Bone marrow (tissue), 2 donors: ENCODE data around the gene DUSP19.
"Not testable (repeated sequence)": the region's sequence is repeated elsewhere in the genome, so short reads cannot be mapped to it uniquely, and the experiment has no call there.

ENCODE experiments used
- DNase-seq, 2 donors: peaks; one replicate each; lab custom pipeline; 2025; lab: John Stamatoyannopoulos, UW

Gene DUSP19

GRCh38 chr2:183078464-183079138 is at the start of gene DUSP19:
DUSP19 (plus strand) TSS chr2:183078747; CDS start chr2:183078934, 187 bp downstream.
- peak; percentile 54 to 75 for DNase-seq

- no peak for DNase-seq
Measured at GRCh38 chr2:183029219-183029618, 49.3 kb upstream of the DUSP19 start.

- DNase-seq = no peak
Measured at GRCh38 chr2:183031911-183032794, 46.4 kb upstream of the DUSP19 start.

- DNase-seq = no peak
Measured at GRCh38 chr2:183033951-183034350, 44.6 kb upstream of the DUSP19 start.

DNA sequence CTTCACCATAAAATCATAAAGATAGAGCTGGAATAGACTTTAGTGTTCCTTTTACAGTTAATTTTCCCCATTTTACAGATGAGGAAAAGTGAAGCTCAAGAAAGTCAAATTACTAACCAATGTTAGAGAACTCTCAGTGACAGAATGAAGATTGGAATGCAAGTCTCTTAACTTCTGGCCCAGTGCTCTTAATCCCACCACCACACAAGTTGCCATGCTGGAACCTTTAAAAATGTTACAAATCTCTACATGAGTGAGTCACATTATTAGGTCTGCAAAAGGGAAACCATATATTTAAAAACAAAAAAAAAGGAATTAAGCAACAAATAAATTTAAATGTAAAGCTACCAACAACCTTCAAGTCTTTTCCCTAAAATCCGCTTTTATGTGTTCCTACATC is 43.7 kb upstream of the DUSP19 start:
- no peak for DNase-seq

DNA sequence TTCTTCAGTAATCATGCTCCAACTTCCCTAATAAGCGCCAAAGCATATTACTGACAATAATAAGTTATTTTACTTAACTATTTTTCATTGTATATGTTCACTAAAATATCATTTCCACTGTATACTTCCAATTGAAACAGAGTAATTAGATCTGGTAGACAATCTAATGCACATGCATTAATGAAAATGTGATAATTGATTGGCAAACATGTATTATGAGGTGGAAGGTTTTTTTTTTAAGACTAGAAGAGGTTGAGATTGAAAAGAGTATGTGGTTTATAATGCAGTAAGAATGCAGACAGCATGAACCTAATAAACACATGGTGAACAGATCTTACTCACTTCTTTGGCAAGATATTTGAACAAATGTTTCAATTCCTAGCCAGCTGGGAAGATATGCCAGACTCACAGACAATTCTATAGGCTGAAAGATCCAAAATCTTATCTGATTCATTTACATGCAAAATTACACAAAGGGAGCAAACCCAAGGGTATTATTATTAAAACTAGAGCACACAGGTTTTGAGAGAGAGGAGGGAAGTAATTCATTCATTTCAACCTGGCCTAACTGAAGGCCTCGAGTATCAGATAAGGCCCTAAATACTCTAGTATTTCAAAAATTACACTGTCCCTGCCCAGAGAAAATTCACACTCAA is 43.1 kb upstream of the DUSP19 start:
- no peak for DNase-seq

DNA sequence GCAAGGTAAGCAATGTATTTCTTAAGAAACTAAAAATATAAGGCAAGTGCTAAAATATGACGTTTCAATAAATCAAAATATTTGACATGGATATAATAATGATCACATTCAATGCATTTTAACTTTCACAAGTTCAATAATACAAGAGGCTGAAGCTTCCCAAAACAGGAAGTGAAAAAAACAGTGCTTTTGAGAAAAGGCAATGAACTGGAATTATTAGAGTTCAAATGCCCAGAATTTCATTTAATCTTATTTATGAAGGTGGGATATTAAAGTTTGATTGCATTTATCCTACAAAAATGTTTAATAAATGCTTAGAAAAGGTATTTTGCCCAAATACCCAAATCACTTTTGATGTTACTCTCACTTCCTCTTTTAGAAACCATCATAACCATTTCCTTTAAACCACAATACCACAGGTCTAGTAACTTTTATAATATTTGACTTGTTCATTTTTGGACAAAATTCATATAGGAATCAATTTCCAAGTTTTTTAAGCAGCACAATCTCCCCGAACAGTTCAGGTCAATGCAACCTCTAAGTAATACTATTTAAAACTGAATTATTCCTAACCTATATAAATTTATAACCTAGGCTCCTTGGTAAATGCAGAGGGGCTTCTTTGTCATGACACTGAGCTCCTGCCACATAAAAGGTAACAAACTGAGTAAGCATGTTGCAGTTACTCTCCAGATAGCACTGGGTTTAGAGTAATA is 42.4 kb upstream of the DUSP19 start:
- peak in 1 of 2 donors; percentile 29 for DNase-seq

DNA sequence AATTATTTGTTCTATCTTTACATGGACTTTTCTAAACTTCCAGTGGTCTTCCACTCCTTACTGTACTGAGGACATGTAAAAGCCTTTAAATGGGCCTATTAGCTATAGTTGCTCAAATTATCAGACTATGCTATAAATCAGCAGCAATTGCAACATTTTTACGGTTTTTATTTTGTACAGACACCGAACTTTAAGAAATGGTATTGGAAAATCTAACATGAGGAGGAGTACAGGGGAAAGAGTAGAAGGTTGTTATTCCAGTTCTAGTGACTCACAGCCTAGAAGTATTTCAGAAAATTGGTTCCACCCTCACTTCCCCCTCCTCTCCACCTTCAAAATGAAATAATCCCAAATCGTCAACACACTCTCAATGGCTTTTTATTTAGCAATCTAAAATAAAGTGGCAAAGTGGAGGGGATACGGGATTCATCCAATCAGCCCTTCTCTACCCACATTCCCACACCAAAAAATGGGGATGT is 41.4 kb upstream of the DUSP19 start:
- no peak for DNase-seq

DNA sequence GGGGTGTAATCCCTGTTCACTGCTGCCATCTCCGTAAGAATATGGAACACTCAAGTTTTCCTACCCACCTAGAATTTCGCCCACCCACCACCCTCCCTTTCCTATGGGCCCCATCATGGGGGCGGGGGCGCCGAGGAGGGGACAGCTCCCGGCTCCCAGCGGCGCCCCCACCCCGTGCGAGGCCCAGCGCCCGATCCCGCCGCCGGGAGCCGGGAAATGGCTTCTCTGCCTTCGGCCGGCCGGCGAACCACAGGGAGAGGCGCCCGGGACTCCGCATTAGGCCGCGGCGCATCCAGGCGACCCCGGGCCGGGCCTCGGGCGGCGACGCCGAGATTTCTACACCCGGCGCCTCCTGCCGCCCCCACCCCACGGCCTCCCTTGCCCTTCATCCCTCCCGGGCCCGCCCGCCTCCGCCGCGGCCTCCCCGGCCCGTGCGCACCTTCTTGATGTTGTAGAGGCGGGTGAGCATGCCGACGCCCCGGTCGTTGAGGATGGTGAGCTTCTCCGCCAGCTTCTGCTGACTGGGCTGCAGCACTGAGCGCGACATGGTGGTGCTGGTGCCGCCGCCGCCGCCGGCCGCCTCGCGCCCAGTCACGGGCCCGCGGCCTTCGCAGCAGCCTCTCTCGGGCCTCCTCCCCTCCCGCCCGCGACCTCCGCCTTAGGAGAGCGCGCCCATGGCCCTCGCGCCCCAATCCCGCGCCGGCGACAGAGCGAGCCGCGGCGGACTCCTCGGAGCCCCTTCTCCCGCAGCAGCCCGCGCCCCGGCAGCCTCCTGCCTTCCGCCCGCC is 40.8 kb upstream of the DUSP19 start:
- DNase-seq = peak in 1 of 2 donors; percentile 34

GRCh38 chr2:183038341-183039300 is 39.9 kb upstream of the DUSP19 start, which contains the start of gene NCKAP1:
NCKAP1 (minus strand) TSS chr2:183038457; CDS start chr2:183038099, 358 bp downstream.
- DNase-seq = peak in 1 of 2 donors; percentile 34

GRCh38 chr2:183040604-183041003 is 37.9 kb upstream of the DUSP19 start:
- no peak for DNase-seq

DNA sequence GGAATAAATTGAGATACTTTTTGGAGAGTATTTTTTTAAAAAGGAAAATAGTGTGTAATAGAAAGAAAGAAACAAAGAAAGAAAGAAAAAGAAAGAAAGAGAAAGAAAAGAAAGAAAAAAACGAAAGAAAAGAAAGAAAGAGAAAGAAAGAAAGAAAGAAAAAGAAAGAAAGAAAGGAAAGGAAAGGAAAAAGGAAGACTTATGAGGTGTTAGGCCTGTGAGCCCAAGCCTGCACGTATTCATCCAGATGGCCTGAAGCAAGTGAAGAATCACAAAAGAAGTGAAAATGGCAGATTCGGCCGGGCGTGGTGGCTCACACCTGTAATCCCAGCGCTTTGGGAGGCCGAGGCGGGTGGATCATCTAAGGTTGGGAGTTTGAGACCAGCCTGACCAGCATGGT is 35.0 kb upstream of the DUSP19 start:
- DNase-seq = not testable (repeated sequence)

GRCh38 chr2:183047486-183048125 is 30.9 kb upstream of the DUSP19 start:
- not testable (repeated sequence) for DNase-seq

- no peak for DNase-seq
Measured at GRCh38 chr2:183049420-183049819, 29.1 kb upstream of the DUSP19 start.

DNA sequence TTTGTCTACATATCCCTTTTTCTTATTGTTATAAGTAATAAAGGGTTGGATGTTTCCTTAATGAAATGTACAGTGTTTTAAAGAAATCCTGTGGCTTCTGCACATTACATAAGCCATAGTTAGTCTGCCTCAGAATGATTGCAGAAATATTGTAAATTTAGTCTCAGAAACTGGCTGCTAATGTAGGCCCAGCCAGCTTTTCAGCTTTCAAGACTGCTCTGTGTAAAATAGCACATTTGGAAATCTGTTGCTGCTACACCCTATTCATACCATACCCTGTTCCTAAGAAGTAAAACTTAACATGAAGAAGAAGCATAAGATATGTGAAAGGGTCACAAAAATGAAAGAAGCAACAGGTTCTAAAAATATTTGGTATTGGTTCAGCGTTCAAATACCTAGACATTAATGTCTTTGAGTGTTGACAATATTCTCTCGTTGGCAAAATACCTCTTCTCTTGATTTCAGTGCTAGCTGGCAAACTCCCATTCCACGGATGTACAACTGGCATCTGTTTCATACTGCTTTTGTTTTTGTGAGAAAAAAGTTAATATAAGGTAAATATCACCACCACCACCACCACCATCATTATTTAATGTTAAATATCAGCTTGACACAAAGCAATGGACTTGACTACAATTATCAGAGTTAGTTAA is 21.1 kb upstream of the DUSP19 start:
- no peak for DNase-seq

DNA sequence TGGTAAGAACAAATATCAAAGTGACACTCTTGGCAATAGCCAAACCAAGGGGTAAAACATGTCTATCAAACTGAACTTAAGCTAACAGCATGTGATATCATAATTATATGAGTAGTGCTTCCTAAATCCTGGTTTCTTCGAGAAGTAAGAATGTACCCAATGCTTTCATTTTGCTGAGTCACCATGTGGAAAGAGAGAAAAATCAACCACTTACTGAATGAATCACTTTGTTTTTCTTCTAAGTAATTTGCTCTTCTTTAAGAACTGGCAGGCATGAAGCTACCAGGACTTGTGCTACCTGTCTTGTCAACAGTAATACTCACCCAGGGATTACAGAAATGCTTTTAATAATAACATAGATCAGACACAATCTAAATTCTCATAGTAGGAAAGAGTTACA is 19.0 kb upstream of the DUSP19 start:
- no peak for DNase-seq

- DNase-seq = no peak
Measured at GRCh38 chr2:183060571-183061231, 17.8 kb upstream of the DUSP19 start.

DNA sequence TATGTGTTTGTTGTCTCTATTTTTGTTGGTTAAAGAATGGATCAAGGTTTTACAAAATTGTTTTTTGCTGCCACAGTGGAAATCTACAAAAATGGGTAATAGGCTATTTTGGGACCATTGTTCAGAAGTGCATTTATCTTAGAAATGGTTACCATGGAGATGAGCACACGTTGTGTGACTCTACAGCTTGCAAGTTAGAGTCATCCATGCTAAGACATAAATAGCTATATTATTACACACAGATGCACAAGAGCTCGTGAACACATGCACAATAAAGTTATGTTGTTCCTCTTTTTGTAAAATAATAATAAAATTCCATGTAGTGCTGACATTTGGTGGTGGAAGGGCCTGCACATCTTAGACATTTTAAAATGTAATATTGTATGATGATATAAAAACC is 15.5 kb upstream of the DUSP19 start:
- DNase-seq = no peak
